ENCODE results near the gene SLC1A5. TPM values are rescaled to one million over a fixed set of nuclear protein-coding genes. Genes with fewer than 3 reads are reported as not detected.
"Not testable (repeated sequence)": the region's sequence is repeated elsewhere in the genome, so short reads cannot be mapped to it uniquely, and the experiment has no call there.

The SLC1A5 gene
- total RNA-seq, 4 donors from 2014 or later = 59.3 to 181 (median 137) TPM

DNA sequence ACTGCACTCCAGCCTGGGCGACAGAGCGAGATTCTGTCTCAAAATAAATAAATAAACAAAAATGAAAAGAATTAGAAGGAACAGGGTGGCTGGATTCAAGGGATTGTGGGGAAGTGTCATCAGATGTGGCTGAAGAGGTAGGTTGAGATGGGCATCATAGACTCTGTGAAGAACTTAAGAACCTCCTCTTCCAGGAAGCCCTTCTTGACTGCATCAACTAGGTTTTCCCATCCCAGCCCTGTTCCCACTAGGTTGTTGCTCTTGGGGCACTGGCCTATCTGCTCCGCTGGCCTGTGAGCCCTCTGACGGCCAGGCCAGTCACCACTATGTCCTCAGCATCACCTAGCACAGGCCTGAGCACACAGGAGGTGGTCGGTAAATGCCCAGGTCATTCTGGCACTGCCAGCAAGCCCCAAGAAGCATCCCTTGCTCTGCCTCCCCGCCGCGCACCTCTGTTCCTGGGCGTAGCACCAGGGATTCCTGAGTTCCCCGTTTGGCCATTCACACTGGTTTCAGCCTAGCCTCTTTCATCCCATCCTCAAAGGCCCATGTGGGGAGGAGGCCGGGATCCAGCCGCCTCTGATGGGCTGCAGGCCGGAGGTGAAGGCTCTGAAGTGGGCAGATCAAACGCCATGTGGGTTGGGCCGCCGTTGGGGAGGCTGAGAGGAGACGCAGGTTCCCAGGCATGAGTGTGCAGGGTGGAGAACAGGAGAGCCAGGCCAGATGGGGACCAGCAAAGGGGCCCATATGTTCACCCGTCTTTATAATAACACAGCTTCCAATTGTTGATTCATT, 27.6 kb upstream of the SLC1A5 start:
- no peak for DNase-seq (ENCODE audit: low spot score in 2 of 2)
- no peak overlapping the region for H3K4me3 ChIP-seq (ENCODE audit: low read depth, poor library complexity, severe bottlenecking)
- 80 to 82% methylated on average over 18 of the region's 18 CpGs for whole genome bisulfite sequencing, 2 donors
- intact Hi-C loops (cut with DNase I; ENCODE audit: low total_unique reads) = no loop called here
- no peak for TF ChIP-seq POLR2A (IDR thresholded peaks at IDR 0.05)
- TF ChIP-seq, protein P1, sequence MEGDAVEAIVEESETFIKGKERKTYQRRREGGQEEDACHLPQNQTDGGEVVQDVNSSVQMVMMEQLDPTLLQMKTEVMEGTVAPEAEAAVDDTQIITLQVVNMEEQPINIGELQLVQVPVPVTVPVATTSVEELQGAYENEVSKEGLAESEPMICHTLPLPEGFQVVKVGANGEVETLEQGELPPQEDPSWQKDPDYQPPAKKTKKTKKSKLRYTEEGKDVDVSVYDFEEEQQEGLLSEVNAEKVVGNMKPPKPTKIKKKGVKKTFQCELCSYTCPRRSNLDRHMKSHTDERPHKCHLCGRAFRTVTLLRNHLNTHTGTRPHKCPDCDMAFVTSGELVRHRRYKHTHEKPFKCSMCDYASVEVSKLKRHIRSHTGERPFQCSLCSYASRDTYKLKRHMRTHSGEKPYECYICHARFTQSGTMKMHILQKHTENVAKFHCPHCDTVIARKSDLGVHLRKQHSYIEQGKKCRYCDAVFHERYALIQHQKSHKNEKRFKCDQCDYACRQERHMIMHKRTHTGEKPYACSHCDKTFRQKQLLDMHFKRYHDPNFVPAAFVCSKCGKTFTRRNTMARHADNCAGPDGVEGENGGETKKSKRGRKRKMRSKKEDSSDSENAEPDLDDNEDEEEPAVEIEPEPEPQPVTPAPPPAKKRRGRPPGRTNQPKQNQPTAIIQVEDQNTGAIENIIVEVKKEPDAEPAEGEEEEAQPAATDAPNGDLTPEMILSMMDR (IDR thresholded peaks at IDR 0.05) = no peak

DNA sequence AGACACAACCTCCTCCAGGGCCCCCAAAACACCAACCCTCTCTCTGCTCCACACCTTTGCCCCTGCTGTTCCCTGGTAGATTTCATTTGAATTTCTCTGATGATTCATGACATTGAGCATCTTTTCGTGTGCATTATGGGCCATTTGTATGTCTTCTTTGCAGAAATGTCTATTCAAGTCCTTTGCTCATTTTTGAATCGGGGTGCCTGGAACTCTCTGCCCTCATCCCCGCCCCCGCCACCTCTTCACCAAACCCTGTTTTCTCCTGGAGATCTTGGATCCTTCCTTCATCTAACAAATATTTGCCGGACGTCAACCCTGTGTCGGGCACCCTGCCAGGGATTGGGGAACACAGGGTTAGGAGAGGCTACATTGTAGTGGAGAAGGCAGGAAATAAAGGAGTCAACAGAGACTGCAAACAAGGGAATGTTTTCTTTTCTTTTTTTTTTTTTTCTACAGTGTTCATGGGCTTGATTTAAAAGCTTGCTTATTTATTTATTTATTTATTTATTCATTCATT, 25.5 kb upstream of the SLC1A5 start:
- intact Hi-C loops (cut with DNase I; ENCODE audit: low total_unique reads) = no loop called here
- TF ChIP-seq, protein P1 (IDR thresholded peaks at IDR 0.05) = no peak
- TF ChIP-seq POLR2A (IDR thresholded peaks at IDR 0.05) = no peak
- no peak for DNase-seq (ENCODE audit: low spot score in 2 of 2)
- H3K4me3 ChIP-seq (ENCODE audit: low read depth, poor library complexity, severe bottlenecking) = no peak overlapping the region
- 60 to 61% methylated on average over 7 of the region's 7 CpGs for WGBS, 2 donors

DNA sequence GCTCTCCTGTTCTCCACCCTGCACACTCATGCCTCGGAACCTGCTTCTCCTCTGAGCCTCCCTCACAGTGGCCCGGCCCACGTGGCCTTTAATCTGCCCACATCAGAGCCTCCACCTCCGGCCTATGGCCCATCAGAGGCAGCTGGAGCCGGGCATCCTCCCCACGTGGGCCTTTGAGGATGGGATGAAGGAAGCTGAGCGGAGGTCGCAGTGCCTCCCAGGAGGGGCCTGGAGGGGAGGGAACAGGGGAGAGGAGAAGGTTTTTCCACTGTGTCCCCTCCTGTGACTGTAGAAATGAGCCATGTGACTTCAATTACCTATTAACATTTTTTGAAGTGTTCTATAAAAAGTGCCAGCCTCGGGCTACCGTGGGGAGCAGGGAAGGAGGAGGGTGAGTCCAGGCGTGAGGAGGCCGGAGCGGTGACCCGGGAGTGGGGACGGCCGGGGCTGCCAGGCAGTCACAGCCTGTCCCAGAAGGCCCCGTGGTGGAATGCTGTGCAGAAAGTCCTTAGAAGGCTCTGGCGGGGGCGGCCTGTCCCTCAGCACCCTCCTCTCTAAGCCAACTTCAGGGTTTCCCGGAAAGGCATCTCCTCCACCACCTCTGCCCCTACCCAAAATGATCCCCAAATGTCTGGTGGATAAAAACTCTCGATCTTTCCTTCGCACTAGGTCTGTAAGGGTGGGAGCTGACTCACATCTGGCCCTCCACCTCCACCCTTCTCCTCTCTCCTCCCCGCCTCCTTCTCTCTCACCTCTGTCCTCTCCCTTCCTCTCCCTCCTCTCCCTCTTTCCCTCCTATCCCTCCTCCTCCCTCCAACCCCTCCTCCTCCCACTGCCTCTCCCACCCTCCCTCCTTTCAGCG, 24.8 kb upstream of the SLC1A5 start:
- DNase-seq (ENCODE audit: low spot score in 2 of 2) = no peak
- WGBS, 2 donors = 61 to 67% methylated on average over 24 of the region's 24 CpGs
- H3K4me3 ChIP-seq (ENCODE audit: low read depth, poor library complexity, severe bottlenecking) = no peak overlapping the region
- TF ChIP-seq POLR2A (IDR thresholded peaks at IDR 0.05) = no peak
- TF ChIP-seq, protein P1 (IDR thresholded peaks at IDR 0.05) = no peak
- intact Hi-C loops (cut with DNase I; ENCODE audit: low total_unique reads) = no loop called here

DNA sequence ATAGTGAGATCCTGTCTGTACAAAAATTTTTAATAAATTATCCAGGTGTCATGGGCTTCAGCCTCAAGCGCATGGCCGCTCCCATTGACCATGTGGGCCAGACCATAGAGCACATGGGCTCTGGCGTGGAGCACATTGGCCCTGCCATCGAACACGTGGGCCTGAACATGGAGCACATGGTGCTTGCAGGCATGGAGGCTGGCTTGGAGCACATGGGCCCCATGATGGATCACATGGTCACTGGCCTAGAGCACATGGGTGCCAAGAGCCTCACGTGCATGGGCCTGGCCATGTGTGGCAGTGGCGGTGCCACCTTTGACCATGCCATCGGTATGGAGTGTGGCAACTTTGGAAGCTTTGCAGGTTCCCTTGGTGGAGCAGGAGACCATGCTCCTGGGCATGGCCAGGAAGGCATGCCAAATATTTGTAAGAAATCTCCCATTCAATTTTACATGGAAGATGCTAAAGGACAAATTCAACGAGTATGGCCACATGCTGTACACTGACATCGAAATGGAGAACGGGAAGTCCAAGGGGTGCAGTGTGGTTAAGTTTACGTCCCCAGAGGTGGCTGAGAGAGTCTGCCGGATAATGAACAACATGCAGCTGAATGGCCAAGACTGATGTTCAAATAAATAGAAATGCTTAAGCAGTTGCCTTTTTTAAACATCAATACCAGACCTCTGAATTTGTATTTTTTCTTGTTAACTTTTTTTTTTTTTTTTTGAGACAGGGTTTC, 21.3 kb upstream of the SLC1A5 start:
- intact Hi-C loops (cut with DNase I; ENCODE audit: low total_unique reads) = no loop called here
- DNase-seq (ENCODE audit: low spot score in 2 of 2) = no peak
- TF ChIP-seq, protein P1 (IDR thresholded peaks at IDR 0.05) = no peak
- TF ChIP-seq POLR2A (IDR thresholded peaks at IDR 0.05) = no peak
- WGBS, 2 donors = 92 to 93% methylated on average over 13 of the region's 13 CpGs
- no peak overlapping the region for H3K4me3 ChIP-seq (ENCODE audit: low read depth, poor library complexity, severe bottlenecking)

DNA sequence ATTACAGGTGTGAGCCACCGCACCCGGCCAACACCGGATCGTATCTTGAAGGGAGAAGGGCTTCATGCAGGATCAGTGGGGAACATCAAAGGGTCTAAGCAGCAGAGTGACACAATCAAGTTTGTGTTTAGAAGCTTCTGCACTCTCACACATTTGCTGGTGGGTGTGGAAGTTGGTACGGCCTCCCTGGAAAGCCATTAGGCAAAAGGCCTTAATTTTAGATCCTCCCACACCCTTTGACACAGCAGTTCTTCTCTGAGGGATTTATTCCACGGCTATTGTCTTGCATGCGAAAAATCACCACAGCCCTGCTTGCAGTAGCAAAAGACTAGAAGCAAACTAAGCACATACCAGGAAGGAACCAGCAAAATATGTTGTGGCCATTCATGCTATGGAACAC, 18.3 kb upstream of the SLC1A5 start:
- WGBS, 2 donors = 78 to 83% methylated on average over 7 of the region's 7 CpGs
- no peak overlapping the region for H3K4me3 ChIP-seq (ENCODE audit: low read depth, poor library complexity, severe bottlenecking)
- intact Hi-C loops (cut with DNase I; ENCODE audit: low total_unique reads) = no loop called here
- no peak for DNase-seq (ENCODE audit: low spot score in 2 of 2)
- TF ChIP-seq, protein P1 (IDR thresholded peaks at IDR 0.05) = no peak
- no peak for TF ChIP-seq POLR2A (IDR thresholded peaks at IDR 0.05)

DNA sequence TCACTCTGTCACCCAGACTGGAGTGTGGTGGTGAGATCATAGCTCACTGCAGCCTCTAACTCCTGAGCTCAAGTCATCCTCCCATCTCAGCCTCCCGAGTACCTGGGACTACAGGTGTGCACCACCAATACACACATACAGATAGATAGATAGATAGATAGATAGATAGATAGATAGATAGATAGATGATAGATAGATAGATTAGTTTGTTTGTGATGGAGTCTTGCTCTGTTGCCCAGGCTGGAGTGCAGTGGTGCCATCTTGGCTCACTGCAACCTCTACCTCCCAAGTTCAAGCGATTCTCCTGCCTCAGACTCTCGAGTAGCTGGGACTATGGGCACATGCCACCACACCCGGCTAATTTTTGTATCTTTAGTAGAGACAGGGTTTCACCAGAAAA, 16.0 kb upstream of the SLC1A5 start:
- H3K4me3 ChIP-seq (ENCODE audit: low read depth, poor library complexity, severe bottlenecking); intact Hi-C loops (cut with DNase I; ENCODE audit: low total_unique reads); DNase-seq (ENCODE audit: low spot score in 2 of 2): not testable (repeated sequence)
- 91 to 93% methylated on average over 4 of the region's 4 CpGs for WGBS, 2 donors
